Measurements from ENCODE around the gene THEMIS2.

THEMIS2 gene

GRCh38 chr1:27886744-27887143, 14.4 kb downstream of the THEMIS2 start:
- DNase-seq = no peak

- DNase-seq = no peak
Observed at GRCh38 chr1:27887215-27888021, 15.1 kb downstream of the THEMIS2 start.

GRCh38 chr1:27889506-27889905, 17.2 kb downstream of the THEMIS2 start:
- no peak for DNase-seq

- no peak for DNase-seq
Observed at GRCh38 chr1:27891196-27891889, 19.0 kb downstream of the THEMIS2 start.

- DNase-seq = no peak
Observed at GRCh38 chr1:27894521-27894920, 22.2 kb downstream of the THEMIS2 start.

- DNase-seq = no peak
Observed at GRCh38 chr1:27906759-27907158, 34.4 kb downstream of the THEMIS2 start.

GRCh38 chr1:27912429-27912828, 40.1 kb downstream of the THEMIS2 start:
- DNase-seq = no peak

- no peak for DNase-seq
Observed at GRCh38 chr1:27915082-27915575, 42.8 kb downstream of the THEMIS2 start.

- no peak for DNase-seq
Observed at GRCh38 chr1:27922272-27922671, 49.9 kb downstream of the THEMIS2 start.

GRCh38 chr1:27928216-27928954, 56.0 kb downstream of the THEMIS2 start:
- no peak for DNase-seq

GRCh38 chr1:27931184-27931583, 58.8 kb downstream of the THEMIS2 start:
- DNase-seq = no peak

GRCh38 chr1:27931759-27932158, 59.4 kb downstream of the THEMIS2 start:
- DNase-seq = no peak

GRCh38 chr1:27934818-27935549, 62.6 kb downstream of the THEMIS2 start, which contains the start of gene SMPDL3B:
SMPDL3B (plus strand) TSS chr1:27935000; CDS start chr1:27935184, 184 bp downstream.
- no peak for DNase-seq

- DNase-seq = no peak
Observed at GRCh38 chr1:27935721-27936120, 63.4 kb downstream of the THEMIS2 start.

Measured in hippocampal formation (tissue), 2 donors.